K562 (cell line): ENCODE data around the gene ATM. TPM values are rescaled to one million over a fixed set of nuclear protein-coding genes. Genes with fewer than 3 reads are reported as not detected.
A peak's percentile ranks its signal among the peaks of the same experiment; 100 is the strongest.

ENCODE experiments used
- ATAC-seq: fragments of 200-7000 bp; cut with Tn5 transposase; 3 replicates; pipeline ENCODE4 v1.9.1; 2020; ENCODE audit warnings: moderate library complexity
- BruUV-seq: library from RNA; stranded (reverse); fragments of 400-500 nt; replicated peaks from 2 replicates; lab custom pipeline; 2021; lab: Mats Ljungman, UMichigan
- CTCF ChIA-PET: fragments of 300-600 bp; formaldehyde crosslinking; extraction: SDS; loops from one replicate; lab custom pipeline; 2021; ENCODE audit warnings: low intra/inter-chr PET ratio; lab: Yijun Ruan, JAX
- POLR2A ChIA-PET: fragments of 300-600, 350-650 bp; sonication (Branson Sonifier 250); formaldehyde crosslinking; extraction: SDS; loops from one replicate; lab custom pipeline; 2021; ENCODE audit warnings: antibody characterized with exemption, inconsistent platforms; lab: Yijun Ruan, JAX
- DNase-seq, 4 experiments: peaks; one replicate each; pipeline versions ENCODE4 v3.0.0 to v3.0.0-alpha.2; 2011 to 2018; ENCODE audit warnings: low spot score in 3 of 4, mixed read lengths in 3 of 4; ENCODE audit errors: extremely low read depth in 1 of 4
- FAIRE-seq: peaks from 2 replicates; lab custom pipeline; 2011; peaks lifted over from hg19 to GRCh38; lab: Jason Lieb, UNC
- H2AFZ ChIP-seq: 2 replicates; pipeline ENCODE4 v1.6.0; 2011; ENCODE audit warnings: low read depth, low read length, control low read depth, inconsistent platforms
- H3K27ac ChIP-seq: fragments of 200-600 bp; 3 replicates; pipeline ENCODE4 v1.8.0; 2011; ENCODE audit warnings: low read depth, mild to moderate bottlenecking, control low read depth, inconsistent platforms, low read length, moderate library complexity, mixed read lengths; ENCODE audit errors: extremely low read depth
- H3K27me3 ChIP-seq, 2 experiments: fragments of 300-600 bp in 1 of 2; 2 replicates in 1 of 2; 3 replicates in 1 of 2; pipeline versions ENCODE4 v1.6.0 to v1.8.0; 2011; ENCODE audit warnings: inconsistent platforms in 2 of 2, low read length in 2 of 2, mild to moderate bottlenecking in 1 of 2, mixed read lengths in 1 of 2, moderate library complexity in 1 of 2; ENCODE audit not compliant: control insufficient read depth in 2 of 2, insufficient read depth in 2 of 2
- H3K36me3 ChIP-seq: fragments of 300-600 bp; 3 replicates; pipeline ENCODE4 v1.8.0; 2011; ENCODE audit warnings: mild to moderate bottlenecking, low read length, inconsistent platforms; ENCODE audit not compliant: control insufficient read depth, insufficient read depth
- H3K4me1 ChIP-seq, 2 experiments: fragments of 200-600 bp in 1 of 2; replicated peaks in 1 of 2; 2 replicates in 1 of 2; 3 replicates in 1 of 2; pipeline versions ENCODE4 v1.5.1 to v1.8.0; 2011; ENCODE audit warnings: inconsistent platforms in 2 of 2, low read length in 2 of 2, mild to moderate bottlenecking in 1 of 2, mixed read lengths in 1 of 2, moderate library complexity in 1 of 2; ENCODE audit not compliant: control insufficient read depth in 2 of 2, insufficient read depth in 2 of 2
- H3K4me2 ChIP-seq: 2 replicates; pipeline ENCODE4 v1.6.1; 2011; ENCODE audit warnings: low read length, control low read depth, inconsistent platforms, mixed read lengths; ENCODE audit not compliant: insufficient read depth
- H3K4me3 ChIP-seq: fragments of 200-600 bp; sonication (generic), shearing (Covaris generic); 2 replicates; pipeline ENCODE4 v1.5.1; 2016; ENCODE audit warnings: control low read depth, inconsistent platforms
- H3K79me2 ChIP-seq: fragments of 200-600 bp; 3 replicates; pipeline ENCODE4 v1.8.0; 2011; ENCODE audit warnings: low read length, inconsistent platforms; ENCODE audit not compliant: control insufficient read depth, insufficient read depth
- H3K9ac ChIP-seq, 2 experiments: 2 replicates each; pipeline versions ENCODE4 v1.6.0 to v1.6.1; 2011; ENCODE audit warnings: low read depth in 2 of 2, low read length in 2 of 2, control low read depth in 1 of 2, inconsistent platforms in 1 of 2, mild to moderate bottlenecking in 1 of 2, mixed read lengths in 1 of 2; ENCODE audit not compliant: insufficient read depth in 1 of 2
- H3K9me1 ChIP-seq: one replicate; pipeline ENCODE4 v1.6.0; 2011; ENCODE audit warnings: inconsistent platforms, mild to moderate bottlenecking, low read length, moderate library complexity; ENCODE audit not compliant: control insufficient read depth, insufficient read depth
- H3K9me3 ChIP-seq: replicated peaks from 2 replicates; pipeline ENCODE4 v1.5.1; 2011; ENCODE audit warnings: low read depth, low read length, inconsistent platforms; ENCODE audit not compliant: control insufficient read depth, insufficient read depth
- H4K20me1 ChIP-seq: replicated peaks from 2 replicates; pipeline ENCODE4 v1.6.1; 2011; ENCODE audit warnings: low read length, inconsistent platforms, mixed read lengths; ENCODE audit not compliant: control insufficient read depth, insufficient read depth
- ATF4 ChIP-seq: fragments of 450-650 bp; formaldehyde crosslinking; IDR thresholded peaks from 2 replicates; pipeline ENCODE4 v1.4.0; 2022; ENCODE audit warnings: mild to moderate bottlenecking, moderate library complexity
- ETV6 ChIP-seq, 3 experiments: fragments of 150-350 bp in 1 of 3; sonication (generic) in 1 of 3; formaldehyde crosslinking in 1 of 3; IDR thresholded peaks; 2 replicates each; pipeline versions ENCODE4 v1.6.1 to v1.8.0; 2014 to 2022; ENCODE audit warnings: borderline replicate concordance in 2 of 3, low read depth in 2 of 3, antibody characterized with exemption in 1 of 3, low read length in 1 of 3, mild to moderate bottlenecking in 1 of 3, missing genetic modification reagents in 1 of 3
- FOXJ2 ChIP-seq: fragments of 200-800 bp; sonication (Bioruptor generic); IDR thresholded peaks from 2 replicates; pipeline ENCODE4 v1.6.1; 2016; ENCODE audit warnings: missing genetic modification characterization, missing compliant biosample characterization
- GATA2 ChIP-seq: sonication (generic); formaldehyde crosslinking; IDR thresholded peaks from 2 replicates; pipeline ENCODE4 v1.4.0; 2020; ENCODE audit warnings: mild to moderate bottlenecking, missing genetic modification reagents
- HMBOX1 ChIP-seq: sonication (generic); IDR thresholded peaks from 2 replicates; pipeline ENCODE4 v1.6.1; 2016
- MYBL2 ChIP-seq, 2 experiments: fragments of 450-650 bp in 1 of 2; sonication (generic) in 1 of 2; formaldehyde crosslinking in 1 of 2; IDR thresholded peaks; 2 replicates each; pipeline versions ENCODE4 v1.6.1 to v1.8.1; 2017 to 2022; ENCODE audit warnings: borderline replicate concordance in 1 of 2, inconsistent platforms in 1 of 2, low read depth in 1 of 2, mild to moderate bottlenecking in 1 of 2, missing genetic modification reagents in 1 of 2, moderate library complexity in 1 of 2
- PML ChIP-seq: IDR thresholded peaks from 2 replicates; pipeline ENCODE4 v1.6.1; 2012; ENCODE audit warnings: low read length, inconsistent platforms
- RFX5 ChIP-seq: IDR thresholded peaks from 2 replicates; pipeline ENCODE4 v1.6.1; 2011; ENCODE audit warnings: low read depth, mild to moderate bottlenecking, improper control_type of control experiment, low read length
- SMARCE1 ChIP-seq: fragments of 450-650 bp; IDR thresholded peaks from 2 replicates; pipeline ENCODE4 v1.7.1; 2016; ENCODE audit warnings: mild to moderate bottlenecking
- TEAD4 ChIP-seq, 2 experiments: sonication (generic) in 1 of 2; formaldehyde crosslinking in 1 of 2; IDR thresholded peaks; 2 replicates each; pipeline versions ENCODE4 v1.6.1 to v1.8.0; 2012 to 2022; ENCODE audit warnings: borderline replicate concordance in 1 of 2, inconsistent platforms in 1 of 2, low read length in 1 of 2, mild to moderate bottlenecking in 1 of 2, missing genetic modification reagents in 1 of 2
- ZBTB5 ChIP-seq: fragments of 450-650 bp; IDR thresholded peaks from 2 replicates; pipeline ENCODE4 v1.6.1; 2017; ENCODE audit warnings: antibody characterized with exemption
- ZHX1 ChIP-seq: fragments of 150-350 bp; conservative IDR thresholded peaks from 2 replicates; pipeline ENCODE4 v1.6.1; 2014; ENCODE audit warnings: low read length
- ZNF384 ChIP-seq: IDR thresholded peaks from 2 replicates; pipeline ENCODE4 v1.6.1; 2012; ENCODE audit warnings: low read depth, low read length, improper control_type of control experiment
- WGBS: fragments of 100-300 bp; shearing (Covaris generic); methylation state at CpG from one replicate; pipeline ENCODE4 v1.1.6; 2016; ENCODE audit warnings: low coverage, mixed read lengths; ENCODE audit not compliant: insufficient coverage; ENCODE audit errors: missing lambda C conversion rate; 5-methylcytosine and 5-hydroxymethylcytosine counted together
- in situ Hi-C: fragments of 300-500 bp; cut with MboI; formaldehyde crosslinking; loops from 4 replicates; pipeline ENCODE4 v1.15.0; 2018; ENCODE audit warnings: inconsistent platforms, mixed read lengths
- intact Hi-C: fragments of 100-400 bp; cut with micrococcal nuclease; formaldehyde crosslinking; loops from 2 replicates; pipeline ENCODE4 v1.14.2; 2022
- polyA plus RNA-seq, 8 experiments: library from polyadenylated mRNA; depleted of rRNA in 4 of 8; stranded (reverse) in 5 of 8; unstranded in 3 of 8; fragments of >200 nt; fragmentation: Nextera tagmentation in 2 of 8; fragmentation: Illumina TruSeq in 1 of 8; extraction: Ambion mirVana in 2 of 8; extraction: Trizol in 1 of 8; gene quantifications; 2 replicates each; pipeline versions ENCODE4 v1.2.1 to v1.2.3, GENCODE V29; 2011 to 2014; ENCODE audit warnings: inconsistent platforms in 1 of 8, missing spikeins in 1 of 8
- total RNA-seq, 7 experiments: library from RNA; depleted of rRNA in 6 of 7; stranded (reverse); fragments of >200 nt in 6 of 7; fragmentation: Illumina TruSeq in 2 of 7; extraction: Trizol in 2 of 7; gene quantifications; 2 replicates each; pipeline versions ENCODE4 v1.2.1 to v1.2.3, GENCODE V29; 2011 to 2021; ENCODE audit warnings: low replicate concordance in 1 of 7

ATM gene
- total and polyA plus RNA-seq, 9 of the 15 experiments (the other 6 are each of a cell fraction or from before 2014, with no cell fraction given) = 8.3 to 46.8 (median 26.2) TPM

GRCh38 chr11:108220721-108221336 is 2.0 kb upstream of the ATM start:
- peak overlapping the region; percentile 50 to 98; a peak in 3 of 4 replicates for H3K9ac ChIP-seq
- POLR2A ChIA-PET = interaction anchor here (0.6 kb wide), 1 partner anchor 27 kb away, joined by 6 read pairs; no protein-coding TSS in a partner anchor
- FAIRE-seq (no peak), ATAC-seq (no peak), DNase-seq (peak in 2 of 4 experiments; percentile 26 to 30)
- in situ Hi-C loops (no loop called here), intact Hi-C loops (loop anchor here (2.0 to 10.0 kb wide), 5 partner anchors 20 to 214 kb away; partner anchors contain the start of genes ACAT1 and CUL5)
- H3K4me3 ChIP-seq = peak overlapping the region; percentile 80
- H3K4me1 ChIP-seq = peaks cover 15 to 47% of the 10 kb centered on the region in 2 experiments
- under 1% methylated on average over 5 of the region's 5 CpGs for WGBS
- peaks cover 90% of the 10 kb centered on the region for H3K79me2 ChIP-seq
- no peaks in the 10 kb centered on the region for H3K9me3 ChIP-seq
- no peaks in the 10 kb centered on the region for H3K27me3 ChIP-seq
- peaks cover 30% of the 10 kb centered on the region for H4K20me1 ChIP-seq
- H3K4me2 ChIP-seq = peak overlapping the region; percentile 96
- CTCF ChIA-PET = no interaction called here
- H3K9me1 ChIP-seq = no peaks in the 10 kb centered on the region
- peak overlapping the region; percentile 10; the same call in 1 of the 2 replicates for H2AFZ ChIP-seq
- no TSS peak for BruUV-seq
- peak overlapping the region; percentile 97 for H3K27ac ChIP-seq
- peaks cover 43% of the 10 kb centered on the region for H3K36me3 ChIP-seq
- TF ChIP-seq ZHX1 (no peak), MYBL2 (IDR thresholded peaks at IDR 0.05; ENCODE audit: low read depth) (no peak), MYBL2 (CRISPR knock-in tag; IDR thresholded peaks at IDR 0.05; ENCODE audit: borderline replicate concordance) (no peak), TEAD4 (IDR thresholded peaks at IDR 0.05; ENCODE audit: low read length) (peak; percentile 65), TEAD4 (CRISPR knock-in tag; IDR thresholded peaks at IDR 0.05; ENCODE audit: borderline replicate concordance) (no peak), PML (no peak), ATF4 (CRISPR knock-in tag) (no peak), ZNF384 (no peak), HMBOX1 (peak; percentile 76; the same call in 1 of the 2 replicates), ETV6 (IDR thresholded peaks at IDR 0.05; ENCODE audit: borderline replicate concordance in 1 of 2, low read depth in 2 of 2, low read length in 1 of 2) (no peak), ETV6 (CRISPR knock-in tag; IDR thresholded peaks at IDR 0.05; ENCODE audit: borderline replicate concordance) (no peak), SMARCE1 (0 out of 2 replicates have a peak, but pooled peaks have one; percentile 33), FOXJ2 (tag) (0 out of 2 replicates have a peak, but pooled peaks have one; percentile 33), RFX5 (no peak), GATA2 (peak; percentile 51; the same call in 1 of the 2 replicates), ZBTB5 (no peak)
